ENCODE measurements around the gene BLVRB.
"Not testable (repeated sequence)": the region's sequence is repeated elsewhere in the genome, so short reads cannot be mapped to it uniquely, and the experiment has no call there.

Gene BLVRB

GRCh38 chr19:40486017-40486416 lies 20.5 kb upstream of the BLVRB start:
- no peak for DNase-seq (ENCODE audit: low spot score)

GRCh38 chr19:40475878-40476644 lies 10.5 kb upstream of the BLVRB start:
- not testable (repeated sequence) for DNase-seq (ENCODE audit: low spot score)

GRCh38 chr19:40474737-40475136 lies 9.2 kb upstream of the BLVRB start:
- DNase-seq (ENCODE audit: low spot score), result no peak

- no peak for DNase-seq (ENCODE audit: low spot score)
Measured at GRCh38 chr19:40472516-40472915, 7.0 kb upstream of the BLVRB start.

- DNase-seq (ENCODE audit: low spot score), result no peak
Measured at GRCh38 chr19:40471111-40471510, 5.6 kb upstream of the BLVRB start.

GRCh38 chr19:40469011-40469410 lies 3.5 kb upstream of the BLVRB start:
- DNase-seq (ENCODE audit: low spot score), result no peak

- DNase-seq (ENCODE audit: low spot score), result no peak
Measured at GRCh38 chr19:40466985-40467734, 1.6 kb upstream of the BLVRB start, which contains the start of gene SPTBN4. Gene SPTBN4 (plus strand): TSS chr19:40467001. CDS start chr19:40472622, 5,621 bp downstream.

GRCh38 chr19:40466219-40466984 lies 857 bp upstream of the BLVRB start:
- DNase-seq (ENCODE audit: low spot score), result no peak

GRCh38 chr19:40465025-40465556 lies 454 bp downstream of the BLVRB start:
- peak; percentile 68 for DNase-seq (ENCODE audit: low spot score)

GRCh38 chr19:40464059-40465024 lies 1.2 kb downstream of the BLVRB start:
- peak; percentile 91 for DNase-seq (ENCODE audit: low spot score)

GRCh38 chr19:40463587-40464037 lies 1.9 kb downstream of the BLVRB start:
- DNase-seq (ENCODE audit: low spot score), result not testable (repeated sequence)

GRCh38 chr19:40461669-40462221 lies 3.8 kb downstream of the BLVRB start:
- no peak for DNase-seq (ENCODE audit: low spot score)

- DNase-seq (ENCODE audit: low spot score), result no peak
Measured at GRCh38 chr19:40460185-40460584, 5.4 kb downstream of the BLVRB start.

GRCh38 chr19:40458597-40458974 lies 7.0 kb downstream of the BLVRB start:
- DNase-seq (ENCODE audit: low spot score), result no peak

GRCh38 chr19:40457953-40458596 lies 7.5 kb downstream of the BLVRB start:
- no peak for DNase-seq (ENCODE audit: low spot score)

- no peak for DNase-seq (ENCODE audit: low spot score)
Measured at GRCh38 chr19:40457048-40457447, 8.5 kb downstream of the BLVRB start.

GRCh38 chr19:40453943-40454342 lies 11.6 kb downstream of the BLVRB start:
- DNase-seq (ENCODE audit: low spot score), result not testable (repeated sequence)

GRCh38 chr19:40453151-40453735 lies 12.3 kb downstream of the BLVRB start:
- DNase-seq (ENCODE audit: low spot score), result no peak

- DNase-seq (ENCODE audit: low spot score), result no peak
Measured at GRCh38 chr19:40452016-40452415, 13.5 kb downstream of the BLVRB start.

GRCh38 chr19:40450664-40451063 lies 14.9 kb downstream of the BLVRB start:
- no peak for DNase-seq (ENCODE audit: low spot score)
